ENCODE results near the gene RAVER2. TPM values are rescaled to one million over a fixed set of nuclear protein-coding genes. Genes with fewer than 3 reads are reported as not detected.

Gene RAVER2
- total and polyA plus RNA-seq, 2 experiments from 2014 or later: 14.1 to 28.6 TPM

DNA sequence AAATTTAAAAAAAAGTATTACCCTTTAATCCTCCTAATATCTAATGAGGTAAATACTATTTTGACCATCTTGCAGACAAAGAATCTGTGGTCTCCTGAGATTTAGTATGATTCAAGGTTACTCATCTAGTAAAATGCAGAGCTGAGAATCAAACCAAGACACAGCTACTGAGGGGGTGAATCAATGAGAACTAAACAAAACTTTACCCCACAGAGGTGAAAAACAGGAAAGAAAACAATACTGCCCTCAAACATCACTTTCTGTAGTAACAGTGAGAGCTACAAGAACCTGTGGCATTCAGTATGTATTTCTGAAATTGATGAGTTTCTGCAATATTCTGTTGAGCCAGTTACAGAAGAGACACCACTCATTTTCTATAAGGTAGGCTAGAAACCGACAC lies 136.4 kb downstream of the RAVER2 start:
- no peaks in the 10 kb centered on the region for H3K36me3 ChIP-seq (replicated peaks; ENCODE audit: insufficient read depth, low read depth)
- 100% methylated on average over 1 of the region's 1 CpG for WGBS (ENCODE audit: low lambda C conversion rate, missing lambda C conversion rate)

More for the DNA sequence above, 136.4 kb downstream of the RAVER2 start:
- H3K9me2 ChIP-seq (replicated peaks; ENCODE audit: insufficient read depth): no peaks in the 10 kb centered on the region
- H3K27ac ChIP-seq: no peak overlapping the region
- no peak overlapping the region for H3K4me2 ChIP-seq
- H4K20me1 ChIP-seq (ENCODE audit: insufficient read depth, poor library complexity, severe bottlenecking): peaks cover 9% of the 10 kb centered on the region
- H3K4me1 ChIP-seq (ENCODE audit: insufficient read depth): no peaks in the 10 kb centered on the region
- no peaks in the 10 kb centered on the region for H3K27me3 ChIP-seq
- no peak overlapping the region for H2AFZ ChIP-seq
- no peak overlapping the region for H3K4me3 ChIP-seq
- DNase-seq (ENCODE audit: low spot score): no peak
- peaks cover 17% of the 10 kb centered on the region for H3K79me2 ChIP-seq
- no peaks in the 10 kb centered on the region for H3K9me3 ChIP-seq (ENCODE audit: low read depth)
- TF ChIP-seq EZH2phosphoT487 (IDR thresholded peaks at IDR 0.05; ENCODE audit: low read depth, severe bottlenecking, unreplicated experiment): no peak
- no peak for TF ChIP-seq EZH2 (IDR thresholded peaks at IDR 0.05; ENCODE audit: borderline replicate concordance)
- TF ChIP-seq, protein P1, sequence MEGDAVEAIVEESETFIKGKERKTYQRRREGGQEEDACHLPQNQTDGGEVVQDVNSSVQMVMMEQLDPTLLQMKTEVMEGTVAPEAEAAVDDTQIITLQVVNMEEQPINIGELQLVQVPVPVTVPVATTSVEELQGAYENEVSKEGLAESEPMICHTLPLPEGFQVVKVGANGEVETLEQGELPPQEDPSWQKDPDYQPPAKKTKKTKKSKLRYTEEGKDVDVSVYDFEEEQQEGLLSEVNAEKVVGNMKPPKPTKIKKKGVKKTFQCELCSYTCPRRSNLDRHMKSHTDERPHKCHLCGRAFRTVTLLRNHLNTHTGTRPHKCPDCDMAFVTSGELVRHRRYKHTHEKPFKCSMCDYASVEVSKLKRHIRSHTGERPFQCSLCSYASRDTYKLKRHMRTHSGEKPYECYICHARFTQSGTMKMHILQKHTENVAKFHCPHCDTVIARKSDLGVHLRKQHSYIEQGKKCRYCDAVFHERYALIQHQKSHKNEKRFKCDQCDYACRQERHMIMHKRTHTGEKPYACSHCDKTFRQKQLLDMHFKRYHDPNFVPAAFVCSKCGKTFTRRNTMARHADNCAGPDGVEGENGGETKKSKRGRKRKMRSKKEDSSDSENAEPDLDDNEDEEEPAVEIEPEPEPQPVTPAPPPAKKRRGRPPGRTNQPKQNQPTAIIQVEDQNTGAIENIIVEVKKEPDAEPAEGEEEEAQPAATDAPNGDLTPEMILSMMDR (IDR thresholded peaks at IDR 0.05; ENCODE audit: poor library complexity): no peak

Other genes with a start within 250 kb of the RAVER2 start
- gene JAK1, start 221.5 kb downstream of the RAVER2 start, total RNA-seq: 102 and 104 TPM in 2 replicates
- gene JAK1, start 221.5 kb downstream of the RAVER2 start, polyA plus RNA-seq: 60.2 and 63.5 TPM in 2 replicates